A673 (cell line): ENCODE measurements around the gene SMOC2. TPM values are rescaled to one million over a fixed set of nuclear protein-coding genes. Genes with fewer than 3 reads are reported as not detected.

Experiments used
- BruUV-seq: library from RNA; stranded (reverse); fragments of 400-500 nt; replicated peaks from 2 replicates; lab custom pipeline; 2021; lab: Mats Ljungman, UMichigan
- CTCF ChIA-PET: fragments of 300-600 bp; sonication (Branson Sonifier 250); formaldehyde crosslinking; loops from one replicate; lab custom pipeline; 2022; ENCODE audit warnings: antibody characterized with exemption; lab: Charles Lee
- POLR2A ChIA-PET: fragments of 300-600 bp; sonication (Branson Sonifier 250); formaldehyde crosslinking; loops from one replicate; lab custom pipeline; 2022; ENCODE audit warnings: antibody characterized with exemption; ENCODE audit not compliant: low non-redundant PET; lab: Charles Lee
- DNase-seq: peaks from one replicate; pipeline ENCODE4 v3.0.0-alpha.2; 2015; ENCODE audit warnings: low spot score
- H3K27ac ChIP-seq: fragments of 200-600 bp; sonication (generic); 2 replicates; pipeline ENCODE4 v1.5.1; 2016; ENCODE audit warnings: mixed run types, low read depth, mild to moderate bottlenecking, mixed read lengths, antibody characterized with exemption, low read length; ENCODE audit not compliant: poor library complexity, severe bottlenecking
- H3K27me3 ChIP-seq: fragments of 200-600 bp; sonication (generic); replicated peaks from 2 replicates; pipeline ENCODE4 v1.6.1; 2017; ENCODE audit warnings: mixed run types, low read depth, mild to moderate bottlenecking, mixed read lengths, antibody characterized with exemption, low read length; ENCODE audit not compliant: insufficient read depth, poor library complexity
- H3K36me3 ChIP-seq: fragments of 200-600 bp; sonication (generic); 2 replicates; pipeline ENCODE4 v1.6.1; 2016; ENCODE audit warnings: mixed run types, mild to moderate bottlenecking, mixed read lengths, antibody characterized with exemption, low read length; ENCODE audit not compliant: insufficient read depth, poor library complexity, severe bottlenecking
- H3K4me1 ChIP-seq: fragments of 200-600 bp; sonication (generic); 2 replicates; pipeline ENCODE4 v1.6.1; 2017; ENCODE audit warnings: mixed run types, mild to moderate bottlenecking, mixed read lengths, antibody characterized with exemption, low read length; ENCODE audit not compliant: insufficient read depth, poor library complexity, severe bottlenecking
- H3K4me3 ChIP-seq: fragments of 200-600 bp; sonication (generic); 2 replicates; pipeline ENCODE4 v1.5.1; 2016; ENCODE audit warnings: low read depth, mixed run types, mild to moderate bottlenecking, mixed read lengths, low read length; ENCODE audit not compliant: poor library complexity, severe bottlenecking
- H3K9me3 ChIP-seq: fragments of 200-600 bp; sonication (generic); 2 replicates; pipeline ENCODE4 v1.6.1; 2016; ENCODE audit warnings: mixed run types, low read depth, mild to moderate bottlenecking, mixed read lengths, antibody characterized with exemption, low read length; ENCODE audit not compliant: poor library complexity, severe bottlenecking
- EZH2 ChIP-seq: fragments of 200-600 bp; sonication (generic); IDR thresholded peaks from 2 replicates; pipeline ENCODE4 v1.6.1; 2017; ENCODE audit warnings: borderline replicate concordance, low read depth, mild to moderate bottlenecking, mixed read lengths, antibody characterized with exemption, low read length; ENCODE audit not compliant: poor library complexity, severe bottlenecking
- intact Hi-C: fragments of 100-400 bp; cut with micrococcal nuclease; formaldehyde crosslinking; loops from one replicate; pipeline ENCODE4 v1.10.0; 2022; ENCODE audit not compliant: unreplicated experiment
- total RNA-seq: library from RNA; stranded (reverse); gene quantifications from 2 replicates; pipeline ENCODE4 v1.2.3, GENCODE V29; 2021
- TF ChIP-seq, protein P1 (sequence below): fragments of 300-800, 200-600 bp; sonication (generic); conservative IDR thresholded peaks from 2 replicates; pipeline ENCODE4 v1.5.1; 2017; ENCODE audit warnings: low read depth, mild to moderate bottlenecking, antibody characterized with exemption, low read length, moderate library complexity, mixed read lengths

SMOC2 gene
- total RNA-seq, 1 experiment from 2014 or later = 1.8 TPM

DNA sequence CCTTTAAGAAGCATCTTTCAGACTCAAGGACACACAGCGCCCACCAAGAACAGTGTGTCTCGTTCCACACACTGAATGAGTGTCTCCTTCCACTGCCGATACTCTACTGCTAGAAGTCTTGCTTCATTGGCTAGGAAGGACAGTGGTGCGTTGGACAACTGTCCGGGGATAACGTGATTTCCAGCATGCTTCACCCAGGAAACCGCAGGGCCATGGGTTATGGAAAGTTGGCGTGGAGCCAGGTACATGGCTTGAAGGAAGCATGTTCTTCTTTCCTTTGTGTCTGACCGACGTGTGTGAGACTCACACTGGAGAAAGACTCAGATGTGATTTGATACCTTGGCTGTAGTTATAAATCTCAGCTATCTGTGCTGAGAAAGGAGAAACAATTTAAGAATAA is 73.2 kb downstream of the SMOC2 start:
- TF ChIP-seq, protein P1, sequence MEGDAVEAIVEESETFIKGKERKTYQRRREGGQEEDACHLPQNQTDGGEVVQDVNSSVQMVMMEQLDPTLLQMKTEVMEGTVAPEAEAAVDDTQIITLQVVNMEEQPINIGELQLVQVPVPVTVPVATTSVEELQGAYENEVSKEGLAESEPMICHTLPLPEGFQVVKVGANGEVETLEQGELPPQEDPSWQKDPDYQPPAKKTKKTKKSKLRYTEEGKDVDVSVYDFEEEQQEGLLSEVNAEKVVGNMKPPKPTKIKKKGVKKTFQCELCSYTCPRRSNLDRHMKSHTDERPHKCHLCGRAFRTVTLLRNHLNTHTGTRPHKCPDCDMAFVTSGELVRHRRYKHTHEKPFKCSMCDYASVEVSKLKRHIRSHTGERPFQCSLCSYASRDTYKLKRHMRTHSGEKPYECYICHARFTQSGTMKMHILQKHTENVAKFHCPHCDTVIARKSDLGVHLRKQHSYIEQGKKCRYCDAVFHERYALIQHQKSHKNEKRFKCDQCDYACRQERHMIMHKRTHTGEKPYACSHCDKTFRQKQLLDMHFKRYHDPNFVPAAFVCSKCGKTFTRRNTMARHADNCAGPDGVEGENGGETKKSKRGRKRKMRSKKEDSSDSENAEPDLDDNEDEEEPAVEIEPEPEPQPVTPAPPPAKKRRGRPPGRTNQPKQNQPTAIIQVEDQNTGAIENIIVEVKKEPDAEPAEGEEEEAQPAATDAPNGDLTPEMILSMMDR = no peak
- no peak for TF ChIP-seq EZH2
- Histone ChIP-seq H3K9me3 (no peaks in the 10 kb centered on the region), H3K4me1 (no peaks in the 10 kb centered on the region), H3K4me3 (no peak overlapping the region), H3K27me3 (no peaks in the 10 kb centered on the region), H3K27ac (no peak overlapping the region), H3K36me3 (no peaks in the 10 kb centered on the region)
- ChIA-PET POLR2A (no interaction called here), CTCF (no interaction called here)
- BruUV-seq = no TSS peak
- no peak for DNase-seq
- intact Hi-C loops = no loop called here

DNA sequence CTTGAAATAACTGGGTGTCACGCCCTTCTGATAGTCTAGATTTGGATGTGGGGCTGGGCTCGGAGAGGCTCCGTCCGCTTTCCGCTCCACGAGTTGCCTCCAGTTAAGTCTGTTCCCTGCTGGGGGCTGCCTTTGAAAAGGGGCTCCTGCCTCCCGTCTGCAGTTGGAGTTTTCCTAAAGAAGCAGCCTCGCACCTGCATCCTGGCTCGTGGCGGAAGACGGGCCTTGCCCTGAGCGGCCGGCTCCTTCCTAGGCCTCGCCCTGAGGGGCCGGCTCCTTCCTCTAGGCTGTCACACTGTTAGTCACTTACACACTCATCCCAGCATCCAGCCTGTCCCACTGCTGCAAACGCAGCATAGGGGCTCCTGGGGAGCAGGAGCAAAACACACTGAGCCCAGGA is 74.4 kb downstream of the SMOC2 start:
- no peak for DNase-seq
- ChIA-PET CTCF (no interaction called here), POLR2A (no interaction called here)
- Histone ChIP-seq H3K4me3 (no peak overlapping the region), H3K36me3 (no peaks in the 10 kb centered on the region), H3K9me3 (no peaks in the 10 kb centered on the region), H3K27ac (no peak overlapping the region), H3K27me3 (no peaks in the 10 kb centered on the region), H3K4me1 (no peaks in the 10 kb centered on the region)
- no peak for TF ChIP-seq EZH2
- TF ChIP-seq, protein P1 = no peak
- no TSS peak for BruUV-seq
- intact Hi-C loops = no loop called here

DNA sequence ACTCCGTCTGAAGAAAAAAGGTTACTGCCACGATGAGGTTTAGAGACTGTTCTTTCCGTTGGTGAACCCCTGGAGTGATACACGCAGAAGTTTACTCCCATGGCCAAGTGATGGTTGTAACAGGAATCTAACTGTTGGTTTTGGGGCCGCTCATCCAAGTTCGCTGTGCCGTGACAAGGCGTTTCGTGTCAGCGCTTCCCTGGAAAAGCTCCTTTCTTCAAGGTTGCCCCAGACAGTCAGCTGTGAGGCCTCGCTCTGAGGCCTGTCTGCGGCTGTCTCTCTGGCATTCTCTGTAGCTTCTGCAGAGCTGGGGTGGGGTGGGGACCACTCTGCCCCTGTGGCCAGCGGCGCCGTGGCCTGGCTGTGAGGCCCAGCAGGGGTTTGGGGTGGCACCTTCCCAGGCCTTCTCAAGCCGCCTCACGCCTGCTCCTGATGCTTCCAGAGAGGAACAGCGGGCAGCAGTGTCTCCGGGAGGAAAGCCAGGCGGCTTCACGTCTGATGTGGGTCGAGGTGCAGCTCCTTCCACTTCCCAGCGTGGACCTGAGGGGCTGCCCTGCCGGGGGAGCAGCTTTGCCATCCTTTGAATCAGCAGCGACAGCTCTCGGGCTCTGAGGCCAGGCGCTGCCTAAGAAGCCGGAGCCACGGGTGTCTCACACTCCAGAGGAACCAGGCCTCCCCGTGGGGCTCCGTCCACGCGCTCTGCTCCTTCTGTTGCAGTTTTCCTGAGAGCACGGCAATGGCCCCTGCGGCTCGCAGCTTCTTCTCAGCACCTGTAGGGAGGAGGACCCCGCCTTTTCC is 76.2 kb downstream of the SMOC2 start:
- no peaks in the 10 kb centered on the region for H3K9me3 ChIP-seq

More for the DNA sequence above, 76.2 kb downstream of the SMOC2 start:
- BruUV-seq = no TSS peak
- H3K4me1 ChIP-seq = no peaks in the 10 kb centered on the region
- DNase-seq = no peak
- no peaks in the 10 kb centered on the region for H3K27me3 ChIP-seq
- ChIA-PET CTCF (no interaction called here), POLR2A (no interaction called here)
- no peak overlapping the region for H3K4me3 ChIP-seq
- no peaks in the 10 kb centered on the region for H3K36me3 ChIP-seq
- TF ChIP-seq EZH2 = no peak
- TF ChIP-seq, protein P1 = no peak
- no peak overlapping the region for H3K27ac ChIP-seq
- intact Hi-C loops = no loop called here
